ENCODE data around the gene TMEM263. TPM values are rescaled to one million over a fixed set of nuclear protein-coding genes. Genes with fewer than 3 reads are reported as not detected.

The TMEM263 gene
- polyA plus RNA-seq, 1 donor from 2014 or later: 27.1 TPM

- H3K4me2 ChIP-seq (ENCODE audit: low read length): no peak overlapping the region
- H3F3A ChIP-seq (ENCODE audit: insufficient read depth, low read length, poor library complexity, severe bottlenecking): no peaks in the 10 kb centered on the region
- H2AFZ ChIP-seq (ENCODE audit: low read depth, low read length): no peak overlapping the region
- no peak overlapping the region for H3K9ac ChIP-seq (ENCODE audit: low read length)
- H3K79me2 ChIP-seq (replicated peaks; ENCODE audit: insufficient read depth, low read length): no peaks in the 10 kb centered on the region
- no peaks in the 10 kb centered on the region for H3K36me3 ChIP-seq (ENCODE audit: insufficient read depth, low read length)
- H3K4me3 ChIP-seq (ENCODE audit: low read length): no peak overlapping the region
- H3K9me3 ChIP-seq (ENCODE audit: low read length): no peaks in the 10 kb centered on the region
- no peak overlapping the region for H3K27ac ChIP-seq (ENCODE audit: low read length)
- no peak for TF ChIP-seq MXI1 (conservative IDR thresholded peaks at IDR 0.05; ENCODE audit: poor library complexity, severe bottlenecking)
- no peak for TF ChIP-seq EP300 (conservative IDR thresholded peaks at IDR 0.05; ENCODE audit: poor library complexity, severe bottlenecking)
- TF ChIP-seq RAD21 (conservative IDR thresholded peaks at IDR 0.05): no peak
- TF ChIP-seq EZH2 (IDR thresholded peaks at IDR 0.05; ENCODE audit: borderline replicate concordance, insufficient read depth, low read length, poor library complexity, severe bottlenecking): no peak
- TF ChIP-seq, protein P1, sequence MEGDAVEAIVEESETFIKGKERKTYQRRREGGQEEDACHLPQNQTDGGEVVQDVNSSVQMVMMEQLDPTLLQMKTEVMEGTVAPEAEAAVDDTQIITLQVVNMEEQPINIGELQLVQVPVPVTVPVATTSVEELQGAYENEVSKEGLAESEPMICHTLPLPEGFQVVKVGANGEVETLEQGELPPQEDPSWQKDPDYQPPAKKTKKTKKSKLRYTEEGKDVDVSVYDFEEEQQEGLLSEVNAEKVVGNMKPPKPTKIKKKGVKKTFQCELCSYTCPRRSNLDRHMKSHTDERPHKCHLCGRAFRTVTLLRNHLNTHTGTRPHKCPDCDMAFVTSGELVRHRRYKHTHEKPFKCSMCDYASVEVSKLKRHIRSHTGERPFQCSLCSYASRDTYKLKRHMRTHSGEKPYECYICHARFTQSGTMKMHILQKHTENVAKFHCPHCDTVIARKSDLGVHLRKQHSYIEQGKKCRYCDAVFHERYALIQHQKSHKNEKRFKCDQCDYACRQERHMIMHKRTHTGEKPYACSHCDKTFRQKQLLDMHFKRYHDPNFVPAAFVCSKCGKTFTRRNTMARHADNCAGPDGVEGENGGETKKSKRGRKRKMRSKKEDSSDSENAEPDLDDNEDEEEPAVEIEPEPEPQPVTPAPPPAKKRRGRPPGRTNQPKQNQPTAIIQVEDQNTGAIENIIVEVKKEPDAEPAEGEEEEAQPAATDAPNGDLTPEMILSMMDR (IDR thresholded peaks at IDR 0.05; ENCODE audit: poor library complexity, severe bottlenecking): no peak
- no peak for TF ChIP-seq TAF1 (IDR thresholded peaks at IDR 0.05; ENCODE audit: low read depth)
- TF ChIP-seq SMC3 (conservative IDR thresholded peaks at IDR 0.05; ENCODE audit: poor library complexity): no peak
- TF ChIP-seq REST (IDR thresholded peaks at IDR 0.05; ENCODE audit: borderline replicate concordance): no peak
- no peak for TF ChIP-seq POLR2AphosphoS5 (IDR thresholded peaks at IDR 0.05)
- H4K20me1 ChIP-seq (ENCODE audit: insufficient read depth): no peaks in the 10 kb centered on the region
- H3K9me2 ChIP-seq (ENCODE audit: insufficient read depth, low read length): no peaks in the 10 kb centered on the region
- H3K27me3 ChIP-seq (ENCODE audit: insufficient read depth, low read depth, low read length): no peaks in the 10 kb centered on the region
Measured at GRCh38 chr12:106907411-106907810, 48.3 kb upstream of the TMEM263 start.

GRCh38 chr12:106907846-106908245 is 47.9 kb upstream of the TMEM263 start:
- Histone ChIP-seq H3K79me2 (replicated peaks; ENCODE audit: insufficient read depth, low read length) (no peaks in the 10 kb centered on the region), H4K20me1 (ENCODE audit: insufficient read depth) (no peaks in the 10 kb centered on the region), H3K27ac (ENCODE audit: low read length) (no peak overlapping the region), H3K27me3 (ENCODE audit: insufficient read depth, low read depth, low read length) (no peaks in the 10 kb centered on the region), H3F3A (ENCODE audit: insufficient read depth, low read length, poor library complexity, severe bottlenecking) (no peaks in the 10 kb centered on the region), H3K9me3 (ENCODE audit: low read length) (no peaks in the 10 kb centered on the region), H3K4me2 (ENCODE audit: low read length) (no peak overlapping the region), H3K4me3 (ENCODE audit: low read length) (no peak overlapping the region), H3K9ac (ENCODE audit: low read length) (no peak overlapping the region), H3K36me3 (ENCODE audit: insufficient read depth, low read length) (no peaks in the 10 kb centered on the region), H3K9me2 (ENCODE audit: insufficient read depth, low read length) (no peaks in the 10 kb centered on the region), H2AFZ (ENCODE audit: low read depth, low read length) (no peak overlapping the region)
- no peak for TF ChIP-seq TAF1 (IDR thresholded peaks at IDR 0.05; ENCODE audit: low read depth)
- no peak for TF ChIP-seq EZH2 (IDR thresholded peaks at IDR 0.05; ENCODE audit: borderline replicate concordance, insufficient read depth, low read length, poor library complexity, severe bottlenecking)
- TF ChIP-seq, protein P1 (IDR thresholded peaks at IDR 0.05; ENCODE audit: poor library complexity, severe bottlenecking): no peak
- no peak for TF ChIP-seq REST (IDR thresholded peaks at IDR 0.05; ENCODE audit: borderline replicate concordance)
- TF ChIP-seq SMC3 (conservative IDR thresholded peaks at IDR 0.05; ENCODE audit: poor library complexity): no peak
- TF ChIP-seq POLR2AphosphoS5 (IDR thresholded peaks at IDR 0.05): no peak
- no peak for TF ChIP-seq RAD21 (conservative IDR thresholded peaks at IDR 0.05)
- TF ChIP-seq MXI1 (conservative IDR thresholded peaks at IDR 0.05; ENCODE audit: poor library complexity, severe bottlenecking): no peak
- no peak for TF ChIP-seq EP300 (conservative IDR thresholded peaks at IDR 0.05; ENCODE audit: poor library complexity, severe bottlenecking)
